Heart right ventricle (tissue), 16 donors: ENCODE data around the gene CRYBG3. TPM values are rescaled to one million over a fixed set of nuclear protein-coding genes. Genes with fewer than 3 reads are reported as not detected.

Experiments used
- ATAC-seq, 8 donors: fragments of 200-7000 bp; cut with Tn5 transposase; one replicate each; pipeline ENCODE4 v1.9.1; 2020; ENCODE audit warnings: mild to moderate bottlenecking in 8 of 8, moderate library complexity in 8 of 8, moderate number of reproducible peaks in 1 of 8
- DNase-seq, 2 donors: peaks; one replicate each; pipeline ENCODE4 v3.0.0-alpha.2; 2020
- H3K27ac ChIP-seq, 10 donors: fragments of 200-600 bp; sonication (generic) in 2 of 10; one replicate each; pipeline versions ENCODE4 v1.5.0 to v1.8.0; 2020 to 2022; ENCODE audit warnings: mild to moderate bottlenecking in 3 of 10
- H3K27me3 ChIP-seq, 7 donors: fragments of 200-600 bp; one replicate each; pipeline ENCODE4 v1.8.0; 2021 to 2022; ENCODE audit warnings: mild to moderate bottlenecking in 2 of 7
- H3K36me3 ChIP-seq, 9 donors: fragments of 200-600 bp; sonication (generic) in 1 of 9; one replicate each; pipeline versions ENCODE4 v1.5.0 to v1.8.0; 2020 to 2022; ENCODE audit warnings: mild to moderate bottlenecking in 2 of 9
- H3K4me1 ChIP-seq, 9 donors: fragments of 200-600 bp; sonication (generic) in 1 of 9; one replicate each; pipeline versions ENCODE4 v1.5.0 to v1.8.0; 2020 to 2022; ENCODE audit warnings: mild to moderate bottlenecking in 4 of 9
- H3K4me3 ChIP-seq, 10 donors: fragments of 200-600 bp; sonication (generic) in 2 of 10; one replicate each; pipeline versions ENCODE4 v1.5.0 to v1.8.0; 2020 to 2022; ENCODE audit warnings: mild to moderate bottlenecking in 7 of 10, moderate library complexity in 2 of 10
- H3K9me3 ChIP-seq, 11 donors: fragments of 200-600 bp in 10 of 11; sonication (generic) in 2 of 11; one replicate each; pipeline versions ENCODE4 v1.5.0 to v1.8.0; 2013 to 2022; ENCODE audit warnings: mild to moderate bottlenecking in 2 of 11, control low read depth in 1 of 11, moderate library complexity in 1 of 11
- WGBS, 2 donors: extraction: QIAGEN DNeasy Blood & Tissue Kit; methylation state at CpG; one replicate each; pipeline ENCODE4 v1.1.7; 2013; ENCODE audit warnings: inconsistent platforms in 1 of 2; 5-methylcytosine and 5-hydroxymethylcytosine counted together
- intact Hi-C, 10 donors: fragments of 100-400 bp; cut with DNase I; formaldehyde crosslinking; loops; one replicate each; pipeline versions ENCODE4 v1.11.1 to v1.14.2; 2022
- polyA plus RNA-seq, 2 donors: library from polyadenylated mRNA; stranded (reverse); fragments of 200-250 nt; gene quantifications; one replicate each; pipeline ENCODE4 v1.2.3, GENCODE V29; 2013
- total RNA-seq, 10 donors: library from RNA; stranded (reverse); fragmentation: NEBNext Ultra II Directional in 3 of 10; extraction: Animal tissue kit (Norgen Biotek cat#: 25700) in 3 of 10; gene quantifications; one replicate each; pipeline versions ENCODE4 v1.2.1 to v1.2.4, GENCODE V29; 2021 to 2023
- TF ChIP-seq, protein P1 (sequence below), 9 donors: fragments of 200-600 bp; sonication (generic) in 2 of 9; IDR thresholded peaks; one replicate each; pipeline versions ENCODE4 v1.5.0 to v1.8.0; 2021 to 2022; ENCODE audit warnings: antibody characterized with exemption in 9 of 9, mild to moderate bottlenecking in 5 of 9, moderate library complexity in 1 of 9
- donor health status: Arrhythmogenic right ventricular cardiomyopathy.
- donor health status: ischemic (EF 13 %, LVEDD 7.1; RV severe dilation, severe dysfunction).
- donor health status: healthy with polysubstance abuse.
- donor health status: DM: no; HTN: yes; CAD: no.
- donor health status: DM: no; HTN: no; CAD: no.
- donor health status: ischemic (EF 25% LVEDD 6.9; RV normal size, moderate dysfunction).
- donor health status: ischemic (EF 25% LVEDD 5.7; RV mildly dilated, moderate dysfunction).
- donor health status: healthy.
- donor health status: DM: yes; HTN: yes; CAD: no.
- donor health status: Ischemic cardiomyopathy.
- donor health status: ischemic (EF 35%, LVEDD 5.7; RV mildly dilated, moderate dysfunction).
- donor health status: nonischemic (EF 11% LVEDD 7.7; RV severe dilation, severe dysfunction).
- donor health status: DM: yes; HTN: yes; CAD: no.
- donor health status: PGD.
- donor health status: ischemic (EF 29% LVEDD 5.4; RV normal size, mild dysfunction).
- donor health status: nonischemic (EF 23%, LVEDD 6.1; RV moderate dilation, normal function).

Gene CRYBG3
- total and polyA plus RNA-seq, 12 donors: 8.0 to 39.2 (median 25.5) TPM

DNA sequence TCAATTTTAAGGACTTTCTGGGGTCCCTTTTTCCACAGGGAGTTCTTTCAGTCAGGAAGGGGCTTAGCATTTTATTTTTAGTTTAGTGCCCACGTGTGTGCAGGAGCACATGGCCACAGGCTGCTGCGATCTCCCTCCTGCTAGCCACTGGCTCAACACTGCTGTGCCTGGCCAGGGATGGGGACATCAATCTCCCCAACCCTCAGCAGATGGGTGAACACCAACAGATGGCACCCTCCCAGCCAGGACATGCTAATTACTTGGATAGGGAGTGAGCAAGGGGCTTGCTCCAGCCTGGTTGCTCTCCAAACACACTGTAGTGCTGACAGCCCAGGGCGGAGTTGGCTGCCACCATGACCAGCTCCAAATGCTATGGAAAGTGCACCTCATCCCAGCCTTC, 157.8 kb downstream of the CRYBG3 start:
- Histone ChIP-seq H3K4me1 (peaks cover 0 to 20% (median 5%) of the 10 kb centered on the region in 9 donors), H3K9me3 (no peaks in the 10 kb centered on the region), H3K27ac (no peak overlapping the region), H3K36me3 (no peaks in the 10 kb centered on the region), H3K4me3 (no peak overlapping the region), H3K27me3 (no peaks in the 10 kb centered on the region)
- DNase-seq (peak; percentile 25 to 50), ATAC-seq (peak; percentile 60 to 97 (median 87))
- TF ChIP-seq, protein P1, sequence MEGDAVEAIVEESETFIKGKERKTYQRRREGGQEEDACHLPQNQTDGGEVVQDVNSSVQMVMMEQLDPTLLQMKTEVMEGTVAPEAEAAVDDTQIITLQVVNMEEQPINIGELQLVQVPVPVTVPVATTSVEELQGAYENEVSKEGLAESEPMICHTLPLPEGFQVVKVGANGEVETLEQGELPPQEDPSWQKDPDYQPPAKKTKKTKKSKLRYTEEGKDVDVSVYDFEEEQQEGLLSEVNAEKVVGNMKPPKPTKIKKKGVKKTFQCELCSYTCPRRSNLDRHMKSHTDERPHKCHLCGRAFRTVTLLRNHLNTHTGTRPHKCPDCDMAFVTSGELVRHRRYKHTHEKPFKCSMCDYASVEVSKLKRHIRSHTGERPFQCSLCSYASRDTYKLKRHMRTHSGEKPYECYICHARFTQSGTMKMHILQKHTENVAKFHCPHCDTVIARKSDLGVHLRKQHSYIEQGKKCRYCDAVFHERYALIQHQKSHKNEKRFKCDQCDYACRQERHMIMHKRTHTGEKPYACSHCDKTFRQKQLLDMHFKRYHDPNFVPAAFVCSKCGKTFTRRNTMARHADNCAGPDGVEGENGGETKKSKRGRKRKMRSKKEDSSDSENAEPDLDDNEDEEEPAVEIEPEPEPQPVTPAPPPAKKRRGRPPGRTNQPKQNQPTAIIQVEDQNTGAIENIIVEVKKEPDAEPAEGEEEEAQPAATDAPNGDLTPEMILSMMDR (IDR thresholded peaks at IDR 0.05): peak in 1 of 9 donors; percentile 23
- whole genome bisulfite sequencing, 2 donors: 41 to 62% methylated on average over 3 of the region's 3 CpGs
- intact Hi-C loops: loop anchor here in 4 of 10 donors (2.0 to 10.0 kb wide), 4 partner anchors 43 to 159 kb away; partner anchors contain the start of gene CRYBG3 (in 1 of the 4)

DNA sequence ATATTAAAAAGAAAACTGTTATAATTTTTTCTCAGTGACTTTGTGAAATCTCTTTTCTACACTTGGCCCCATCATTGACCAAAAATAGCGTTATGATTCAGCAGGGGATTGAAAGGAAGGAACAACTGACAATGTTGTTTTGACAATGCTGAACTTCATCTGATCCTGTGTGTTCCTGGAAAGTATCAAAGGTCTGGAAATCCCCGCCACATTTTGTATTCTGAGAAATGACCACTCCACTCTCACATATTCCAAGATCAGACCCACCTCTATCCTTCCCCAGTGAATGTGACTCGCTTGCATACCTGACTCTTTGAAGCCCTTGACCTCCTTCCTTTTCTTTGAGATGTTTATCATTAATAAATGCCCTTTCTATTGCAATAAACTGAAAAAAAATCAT, 160.1 kb downstream of the CRYBG3 start:
- H3K9me3 ChIP-seq: no peaks in the 10 kb centered on the region
- H3K36me3 ChIP-seq: no peaks in the 10 kb centered on the region
- H3K4me3 ChIP-seq: no peak overlapping the region
- no peaks in the 10 kb centered on the region for H3K27me3 ChIP-seq
- TF ChIP-seq, protein P1 (IDR thresholded peaks at IDR 0.05): no peak
- H3K4me1 ChIP-seq: peaks cover 0 to 20% (median 5%) of the 10 kb centered on the region in 9 donors
- 29 to 51% methylated on average over 3 of the region's 3 CpGs for WGBS, 2 donors
- ATAC-seq (peak in 7 of 8 donors; percentile 21 to 57 (median 41)), DNase-seq (no peak)
- H3K27ac ChIP-seq: peak overlapping the region in 1 of 10 donors; percentile 20
- intact Hi-C loops: no loop called here

DNA sequence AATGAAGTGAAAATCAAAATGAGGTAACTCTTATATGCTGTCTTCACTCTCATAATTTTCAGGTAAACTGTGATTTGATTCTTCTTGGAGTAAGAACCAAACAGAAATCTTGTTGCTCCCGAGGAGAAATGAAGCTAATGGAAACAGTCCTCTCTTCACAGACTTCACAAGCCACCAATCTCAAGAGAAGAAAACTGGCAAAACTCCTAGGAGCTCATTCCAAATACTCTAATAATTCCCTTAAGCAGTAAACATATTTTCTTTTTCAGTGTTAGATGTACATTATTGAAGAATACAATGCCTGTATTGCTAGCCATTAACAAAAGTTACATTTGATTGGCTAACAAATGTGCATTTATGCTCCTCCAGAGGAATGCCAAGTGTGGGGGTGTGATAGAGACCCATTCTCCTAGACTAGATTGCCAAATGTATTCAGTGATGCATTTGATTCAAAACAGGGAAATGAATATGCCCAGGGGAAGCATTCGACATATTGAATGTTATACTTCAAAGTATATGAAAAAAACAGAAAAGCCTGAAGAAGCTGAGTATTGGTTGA, 162.2 kb downstream of the CRYBG3 start:
- Histone ChIP-seq H3K4me3 (no peak overlapping the region), H3K27me3 (no peaks in the 10 kb centered on the region), H3K36me3 (no peaks in the 10 kb centered on the region), H3K4me1 (peaks cover 0 to 20% (median 5%) of the 10 kb centered on the region in 9 donors), H3K9me3 (no peaks in the 10 kb centered on the region), H3K27ac (no peak overlapping the region)
- intact Hi-C loops: no loop called here
- TF ChIP-seq, protein P1 (IDR thresholded peaks at IDR 0.05): no peak
- ATAC-seq (no peak), DNase-seq (no peak)
- WGBS, 2 donors: 52 to 56% methylated on average over 2 of the region's 2 CpGs

DNA sequence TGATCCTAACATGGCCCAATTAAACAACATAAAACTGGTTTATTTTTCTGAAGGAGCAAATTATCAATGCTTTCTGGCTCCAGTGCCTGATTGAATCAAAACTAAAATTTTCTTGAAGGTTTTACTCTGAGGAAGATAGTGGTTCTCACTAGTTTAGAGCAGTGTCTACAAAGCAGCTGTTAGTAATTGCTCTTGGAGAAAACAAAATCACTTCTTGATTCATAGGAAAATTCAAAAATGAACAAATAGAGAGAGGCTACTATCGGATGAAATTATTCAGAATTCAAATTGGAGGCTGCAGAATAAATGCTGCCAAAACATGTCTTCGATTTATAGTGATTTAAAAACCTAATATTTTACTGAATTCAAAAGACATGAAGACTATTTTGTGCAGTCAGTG, 165.5 kb downstream of the CRYBG3 start:
- Histone ChIP-seq H3K27ac (no peak overlapping the region), H3K9me3 (no peaks in the 10 kb centered on the region), H3K4me1 (peaks cover 0 to 8% (median 0%) of the 10 kb centered on the region in 9 donors), H3K4me3 (no peak overlapping the region), H3K36me3 (no peaks in the 10 kb centered on the region), H3K27me3 (no peaks in the 10 kb centered on the region)
- intact Hi-C loops: no loop called here
- ATAC-seq (no peak), DNase-seq (no peak)
- TF ChIP-seq, protein P1 (IDR thresholded peaks at IDR 0.05): no peak
- WGBS, 2 donors: 89 to 92% methylated on average over 2 of the region's 2 CpGs
